ENCODE measurements around the gene EXT2.

- TF ChIP-seq CTCF (IDR thresholded peaks at IDR 0.05) (no peak), POLR2A (IDR thresholded peaks at IDR 0.05) (no peak)
Measured at GRCh38 chr11:44112091-44112821, 16.8 kb downstream of the EXT2 start.
